Activated CD4-positive, alpha-beta T cell treated with anti-CD3 and anti-CD28 coated beads, Interleukin-2, amount 50 U/mL, for 24 hours (primary cell): ENCODE results near the gene ALK.

Experiments used
- DNase-seq, 2 donors: peaks; one replicate each; pipeline ENCODE4 v3.0.0-alpha.2; 2020; ENCODE audit warnings: low read depth in 1 of 2, low spot score in 1 of 2

ALK gene

GRCh38 chr2:29509397-29509796 lies 412.0 kb downstream of the ALK start:
- no peak for DNase-seq

GRCh38 chr2:29504746-29505145 lies 416.6 kb downstream of the ALK start:
- no peak for DNase-seq

DNA sequence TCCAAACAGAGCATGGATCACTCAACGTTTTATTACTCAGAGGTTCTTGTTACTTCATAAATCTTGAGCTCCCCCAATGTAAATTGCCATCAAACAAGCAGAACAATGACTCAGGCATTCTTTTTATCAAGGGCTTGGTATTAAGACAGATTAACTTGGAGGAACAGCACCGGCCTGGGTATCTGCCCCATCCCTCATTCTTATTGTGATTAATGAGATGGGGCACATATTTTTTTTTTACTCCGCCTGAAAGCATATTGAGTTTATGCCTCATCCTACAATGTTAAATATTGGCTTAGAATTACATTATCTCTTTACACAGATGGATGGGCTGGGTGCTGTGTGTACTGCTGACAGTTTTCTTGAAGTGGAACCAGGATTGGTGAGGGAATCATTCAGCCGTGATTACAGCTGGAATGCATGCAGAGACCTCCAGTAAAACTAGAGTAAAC lies 418.9 kb downstream of the ALK start:
- no peak for DNase-seq

DNA sequence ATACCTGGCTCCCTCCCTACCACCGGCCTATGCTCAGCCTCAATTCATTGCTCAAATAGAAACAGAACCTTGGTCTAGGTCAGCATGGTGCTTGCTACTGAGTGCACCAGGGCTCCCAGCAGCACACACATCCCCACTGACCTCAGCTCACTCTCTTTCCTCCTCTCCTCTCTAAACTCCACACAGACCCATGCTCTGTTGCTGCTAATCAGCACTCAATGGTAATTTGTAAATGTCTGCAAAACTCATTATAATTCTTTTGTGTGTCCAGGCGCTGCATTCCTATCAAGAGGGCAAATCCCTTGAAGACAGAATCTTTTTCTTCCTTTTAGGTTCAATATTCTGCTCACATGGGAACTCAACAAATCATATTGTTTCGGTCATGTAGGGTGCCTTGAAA lies 424.0 kb downstream of the ALK start:
- DNase-seq, result no peak

DNA sequence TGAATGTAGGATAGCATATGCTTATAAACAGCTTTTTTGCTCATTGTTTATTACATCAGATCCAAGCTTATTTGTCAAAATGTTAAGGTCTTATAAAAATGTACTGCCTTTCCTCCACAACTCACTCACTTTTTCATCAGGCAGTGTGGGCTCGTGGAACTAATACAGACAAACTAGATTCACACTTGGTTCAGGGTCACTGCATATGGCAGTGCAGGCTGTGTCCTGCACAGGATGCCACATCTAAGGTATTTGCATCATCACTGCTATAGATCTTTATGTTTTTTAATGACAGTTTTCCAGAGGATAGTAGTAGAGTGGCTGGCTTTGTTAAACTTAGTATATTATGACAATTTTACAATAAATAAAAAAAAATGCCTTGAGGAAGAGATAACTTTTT lies 425.2 kb downstream of the ALK start:
- no peak for DNase-seq

GRCh38 chr2:29495536-29496060 lies 425.8 kb downstream of the ALK start:
- no peak for DNase-seq

- no peak for DNase-seq
Measured at GRCh38 chr2:29495068-29495467, 426.3 kb downstream of the ALK start.

DNA sequence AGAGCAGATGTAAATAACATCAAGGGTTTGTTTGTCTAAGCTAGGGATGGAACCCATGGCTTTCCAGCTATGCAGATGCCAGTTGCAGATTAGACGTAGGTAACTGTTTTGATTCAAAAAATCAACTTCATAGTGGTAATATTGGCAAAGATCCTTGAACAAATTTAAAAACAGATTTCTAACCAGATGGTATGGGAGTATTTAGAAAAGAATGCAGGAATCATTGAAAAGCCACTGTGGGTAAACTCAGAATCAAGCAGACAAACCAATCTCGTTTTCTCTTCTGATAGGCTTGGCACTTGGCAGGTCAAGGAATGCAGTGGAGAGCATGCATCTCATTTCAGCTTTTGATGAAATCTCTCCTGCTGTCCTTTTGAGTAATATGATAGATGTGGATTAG lies 428.7 kb downstream of the ALK start:
- DNase-seq, result no peak

DNA sequence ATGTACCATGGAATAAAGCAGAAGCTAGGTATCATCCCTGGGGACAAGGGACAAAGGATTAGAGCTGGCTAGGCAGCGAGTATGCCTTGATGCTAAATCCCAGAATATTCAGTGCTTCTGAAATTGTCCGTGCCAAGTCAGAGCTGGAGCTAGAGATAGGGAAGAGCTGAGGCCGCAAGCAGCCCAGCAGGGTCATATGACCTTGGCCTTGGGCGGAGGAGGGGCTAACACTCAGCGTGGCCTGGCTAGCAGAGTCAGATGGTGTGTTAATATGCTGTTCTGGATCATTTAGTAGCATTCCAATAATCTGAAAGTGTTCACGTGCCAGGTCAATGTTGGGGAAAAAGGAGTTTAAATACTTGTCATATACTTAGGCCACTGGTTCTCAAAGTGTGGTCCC lies 431.3 kb downstream of the ALK start:
- DNase-seq, result no peak

DNA sequence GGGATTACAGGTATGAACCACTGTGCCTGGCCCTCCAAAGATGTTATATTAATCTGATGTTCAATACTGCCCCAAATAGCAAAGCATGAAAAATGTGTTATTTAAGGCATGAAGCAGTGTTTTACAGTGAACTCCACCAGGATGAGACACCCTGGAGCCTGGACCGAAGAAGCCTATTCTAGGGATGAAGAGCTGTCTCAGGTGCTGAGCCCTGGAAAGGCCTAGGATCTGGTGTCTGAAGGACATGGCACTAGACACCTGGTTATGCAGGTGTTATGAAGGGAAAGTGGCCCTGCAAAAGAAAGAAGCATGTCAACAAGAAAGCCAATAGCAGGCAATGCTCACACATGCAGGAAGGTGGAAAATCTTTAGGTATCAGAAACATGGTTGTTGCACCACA lies 431.8 kb downstream of the ALK start:
- no peak for DNase-seq

- DNase-seq, result no peak
Measured at GRCh38 chr2:29487967-29488555, 433.3 kb downstream of the ALK start.

DNA sequence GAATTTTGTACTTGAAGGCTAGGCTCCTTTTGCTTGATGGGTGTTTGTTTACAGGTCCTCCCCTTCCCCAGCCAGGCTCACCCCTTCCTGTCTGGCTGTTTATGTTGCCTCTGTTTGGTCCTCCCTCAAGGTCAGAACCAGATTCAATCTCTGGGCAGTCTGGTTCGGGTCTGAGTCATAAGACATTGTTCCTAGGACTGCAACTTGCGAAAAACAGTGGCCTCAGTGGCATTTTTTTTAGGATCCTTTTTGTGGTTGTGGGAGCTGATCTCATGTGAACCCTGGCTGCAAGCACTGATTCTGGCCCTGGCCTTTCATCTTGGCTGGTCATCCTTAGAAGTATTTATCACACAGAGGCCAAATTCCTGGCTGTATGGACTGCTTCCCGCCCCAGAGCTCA lies 435.8 kb downstream of the ALK start:
- DNase-seq, result no peak

- DNase-seq, result no peak
Measured at GRCh38 chr2:29485117-29485516, 436.3 kb downstream of the ALK start.

GRCh38 chr2:29482867-29483266 lies 438.5 kb downstream of the ALK start:
- DNase-seq, result no peak

DNA sequence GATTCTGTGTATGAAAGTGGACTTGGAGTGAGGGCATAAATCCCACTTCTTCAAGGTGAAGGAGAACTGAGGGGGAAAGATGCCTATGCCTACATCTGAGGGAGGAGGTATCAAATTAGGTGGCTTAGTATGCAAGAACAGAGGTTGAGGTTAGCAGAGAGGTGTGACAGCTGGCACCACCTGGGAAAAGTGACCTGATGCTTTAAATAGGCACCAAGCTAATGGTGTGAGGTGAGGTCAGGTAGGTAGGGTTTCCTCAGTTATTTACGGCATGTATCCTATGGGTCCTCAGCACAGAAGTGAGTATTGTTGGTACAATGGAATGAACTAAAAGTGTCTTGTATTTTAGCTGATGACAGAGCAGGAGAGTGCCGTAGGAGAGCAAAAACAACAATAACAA lies 439.0 kb downstream of the ALK start:
- no peak for DNase-seq

DNA sequence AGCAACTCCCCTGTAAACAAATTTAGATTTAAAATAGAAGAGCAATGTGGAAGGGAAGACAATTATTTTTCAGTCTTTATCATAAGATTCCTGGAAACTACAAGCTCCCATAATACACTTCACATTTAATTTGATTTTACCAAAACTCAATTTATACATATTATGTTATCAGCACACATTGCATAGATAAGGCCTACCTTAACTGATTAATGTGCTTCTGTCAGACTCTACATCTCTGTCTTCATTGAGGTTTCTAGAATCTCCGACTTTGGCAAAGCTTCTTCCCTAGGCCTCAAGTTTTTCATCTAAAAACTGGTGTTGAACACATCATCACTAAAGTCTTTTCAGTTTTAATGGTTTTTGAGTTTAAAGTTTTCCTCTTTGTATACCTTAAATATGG lies 440.1 kb downstream of the ALK start:
- DNase-seq, result no peak

GRCh38 chr2:29480426-29480825 lies 441.0 kb downstream of the ALK start:
- no peak for DNase-seq

DNA sequence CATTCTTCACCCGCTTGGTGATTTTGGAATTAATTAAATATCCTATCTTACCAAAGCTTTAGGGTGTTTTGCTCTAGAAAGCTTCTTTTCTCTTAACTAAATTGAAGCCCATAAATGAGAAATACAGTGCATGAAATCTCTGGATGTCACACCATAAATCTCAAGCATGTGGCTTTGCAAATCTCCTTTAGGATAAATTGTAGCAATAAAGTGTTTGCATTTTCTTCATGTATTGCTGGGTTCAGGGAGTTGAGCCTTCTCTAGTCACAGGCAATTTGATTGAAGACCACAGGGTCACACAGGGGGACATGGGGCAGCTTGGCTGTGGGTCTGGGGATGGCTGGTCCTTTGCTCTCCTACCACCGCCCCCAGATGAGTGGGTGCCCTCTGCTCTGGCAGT lies 442.0 kb downstream of the ALK start:
- DNase-seq, result no peak

GRCh38 chr2:29478641-29479040 lies 442.7 kb downstream of the ALK start:
- DNase-seq, result no peak

DNA sequence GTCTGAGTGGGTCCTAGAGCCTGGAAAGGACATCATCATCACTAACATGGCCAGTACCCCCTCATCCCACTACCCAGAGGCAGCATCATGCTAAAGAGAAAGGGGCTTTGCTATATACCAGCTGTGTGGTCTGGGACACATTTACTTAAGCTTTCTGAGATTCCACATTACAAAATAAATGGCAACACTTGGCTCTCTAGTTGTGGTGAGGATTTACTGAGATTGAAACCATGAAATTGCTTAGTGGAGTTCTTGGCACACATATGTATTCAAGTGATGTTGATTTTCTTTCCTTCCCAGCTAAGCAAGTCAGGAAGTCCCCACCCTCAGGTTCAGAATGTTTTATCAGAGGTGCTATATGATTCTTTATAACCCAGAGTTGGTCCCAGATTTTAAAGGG lies 444.2 kb downstream of the ALK start:
- no peak for DNase-seq

DNA sequence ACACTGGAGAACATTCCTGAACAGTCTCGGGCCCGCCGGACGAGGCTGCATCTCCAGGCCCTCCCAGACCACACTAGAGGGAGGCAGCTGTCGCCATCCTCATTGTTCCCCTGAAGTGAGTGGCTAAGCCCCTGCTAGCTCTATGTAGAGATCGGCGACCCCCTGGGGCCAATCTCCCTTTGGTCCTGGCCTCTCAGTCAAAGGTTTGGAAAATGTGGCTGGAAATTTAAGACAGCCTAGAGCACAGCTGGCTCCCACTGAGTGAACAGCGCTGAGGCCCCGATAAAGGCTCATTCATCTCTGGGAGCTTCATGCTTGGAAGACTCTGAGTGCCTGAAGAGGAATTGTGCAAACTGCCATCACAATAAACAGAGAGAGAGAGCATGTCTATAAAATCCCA lies 445.9 kb downstream of the ALK start:
- no peak for DNase-seq

GRCh38 chr2:29469961-29470360 lies 451.4 kb downstream of the ALK start:
- no peak for DNase-seq

- no peak for DNase-seq
Measured at GRCh38 chr2:29469516-29469915, 451.9 kb downstream of the ALK start.
